Anterior cingulate cortex (tissue), 58 donors: ENCODE measurements around the gene PTX4.
"Not testable (repeated sequence)": the region's sequence is repeated elsewhere in the genome, so short reads cannot be mapped to it uniquely, and the experiment has no call there.

Source experiments
- DNase-seq, 58 donors: peaks; one replicate each; lab custom pipeline; 2025; lab: John Stamatoyannopoulos, UW

PTX4 gene

DNA sequence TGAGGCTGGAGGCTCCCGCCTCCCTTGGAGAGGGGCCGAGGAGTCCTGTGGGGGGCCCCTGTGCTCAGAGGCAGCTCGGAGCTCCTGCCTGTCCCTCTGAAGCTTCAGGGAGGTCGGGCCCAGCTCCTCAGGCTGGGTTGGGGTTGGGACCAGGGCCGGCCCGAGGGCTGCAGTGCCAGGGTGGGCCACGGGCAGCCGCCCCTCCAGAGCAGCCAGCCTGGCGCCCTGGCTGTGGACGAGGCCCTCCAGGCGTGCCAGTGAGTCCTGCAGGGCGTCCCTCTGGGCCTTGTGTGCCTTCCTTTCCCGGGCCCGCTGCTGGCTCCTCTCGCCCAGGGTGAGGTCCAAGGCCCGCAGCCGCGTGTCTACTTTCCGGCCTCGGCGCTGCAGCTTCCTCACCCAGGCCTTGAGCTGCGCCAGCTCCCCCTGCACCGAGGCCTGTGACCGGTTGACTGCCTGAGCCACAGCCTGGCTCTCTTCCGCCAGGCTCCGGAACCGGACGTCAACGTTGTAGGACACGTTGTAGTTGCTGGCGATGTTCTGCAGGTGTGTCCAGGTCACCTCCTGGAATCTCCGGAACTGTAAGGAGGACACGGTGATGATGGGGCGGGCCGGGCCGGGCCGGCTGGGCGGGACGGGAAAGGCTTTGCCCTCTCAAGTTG is 1.2 kb downstream of the PTX4 start:
- DNase-seq: no peak

DNA sequence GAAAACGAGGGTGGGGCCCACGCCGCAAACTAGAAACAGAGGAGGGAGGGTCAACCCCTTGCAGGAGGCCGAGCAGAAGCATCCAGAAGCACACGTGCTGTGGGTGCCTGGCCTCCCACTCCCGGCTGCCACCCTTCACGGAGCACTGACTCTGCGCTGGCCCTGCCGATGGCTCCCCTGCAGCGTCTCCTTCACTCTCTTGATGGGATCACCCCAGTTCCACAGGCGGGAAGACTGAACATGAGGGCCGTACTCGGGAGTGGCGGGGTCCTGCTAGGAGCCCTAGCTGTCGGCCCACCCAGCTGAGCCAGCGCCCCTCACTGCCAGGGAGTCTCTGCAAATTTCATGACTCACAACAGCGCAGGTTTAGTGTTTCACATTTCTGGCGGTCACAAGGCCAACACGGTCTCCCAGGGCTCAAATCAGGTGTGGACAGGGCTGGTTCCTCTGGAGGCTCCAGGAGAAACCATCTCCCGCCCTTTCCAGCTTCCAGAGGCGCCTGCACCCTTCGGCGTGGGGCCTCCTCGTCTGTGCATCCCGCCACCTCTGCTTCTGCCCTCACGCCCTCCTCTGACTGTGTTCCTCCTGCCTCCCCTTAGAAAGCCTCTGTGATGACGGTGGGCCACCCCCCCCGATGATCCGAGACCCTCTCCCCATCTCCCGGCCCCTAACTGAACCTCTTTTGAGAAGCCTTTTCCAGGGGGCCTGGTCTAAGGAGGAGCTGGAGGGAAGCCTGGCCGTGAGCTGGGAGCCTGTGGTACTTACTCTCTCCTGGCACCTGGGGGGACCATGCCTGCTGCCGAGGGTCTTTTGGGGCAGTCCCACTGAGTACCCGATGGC is 2.0 kb downstream of the PTX4 start:
- no peak for DNase-seq

DNA sequence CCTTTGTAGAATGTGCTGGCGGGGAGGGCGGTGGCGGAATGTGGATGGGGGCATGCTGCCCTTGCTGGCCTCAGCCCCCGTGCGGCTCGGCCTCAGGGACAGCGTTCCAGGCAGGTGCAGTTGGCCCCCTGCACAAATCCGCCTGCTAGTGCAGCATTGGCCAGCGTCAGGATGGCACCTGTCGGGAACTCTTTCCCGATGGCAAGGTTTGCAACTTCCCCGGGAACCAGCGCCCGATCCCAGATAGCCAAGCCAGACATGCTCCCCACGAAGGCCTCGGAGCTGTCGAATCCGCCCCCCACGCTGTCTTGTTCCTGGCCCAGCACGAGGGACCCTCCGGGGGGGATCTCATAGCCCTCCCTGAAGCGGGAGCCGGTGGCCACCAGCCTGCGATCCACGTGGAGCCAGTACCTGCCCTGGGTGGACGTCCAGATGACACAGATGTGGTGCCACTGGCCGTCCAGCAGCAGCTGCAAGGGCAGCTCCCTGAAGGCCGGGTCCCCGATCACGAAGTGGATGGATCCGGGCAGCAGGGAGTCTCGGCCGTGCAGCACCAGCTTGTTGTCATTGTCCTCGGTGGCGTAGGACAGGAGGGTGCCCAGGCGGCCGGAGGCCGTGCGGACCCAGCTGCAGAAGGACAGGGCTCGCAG is 2.8 kb downstream of the PTX4 start:
- DNase-seq: no peak

- DNase-seq: no peak
Observed at GRCh38 chr16:1481906-1482835, 6.6 kb downstream of the PTX4 start.

GRCh38 chr16:1478937-1479336 is 9.8 kb downstream of the PTX4 start:
- DNase-seq: not testable (repeated sequence)

GRCh38 chr16:1477033-1477432 is 11.7 kb downstream of the PTX4 start:
- no peak for DNase-seq

DNA sequence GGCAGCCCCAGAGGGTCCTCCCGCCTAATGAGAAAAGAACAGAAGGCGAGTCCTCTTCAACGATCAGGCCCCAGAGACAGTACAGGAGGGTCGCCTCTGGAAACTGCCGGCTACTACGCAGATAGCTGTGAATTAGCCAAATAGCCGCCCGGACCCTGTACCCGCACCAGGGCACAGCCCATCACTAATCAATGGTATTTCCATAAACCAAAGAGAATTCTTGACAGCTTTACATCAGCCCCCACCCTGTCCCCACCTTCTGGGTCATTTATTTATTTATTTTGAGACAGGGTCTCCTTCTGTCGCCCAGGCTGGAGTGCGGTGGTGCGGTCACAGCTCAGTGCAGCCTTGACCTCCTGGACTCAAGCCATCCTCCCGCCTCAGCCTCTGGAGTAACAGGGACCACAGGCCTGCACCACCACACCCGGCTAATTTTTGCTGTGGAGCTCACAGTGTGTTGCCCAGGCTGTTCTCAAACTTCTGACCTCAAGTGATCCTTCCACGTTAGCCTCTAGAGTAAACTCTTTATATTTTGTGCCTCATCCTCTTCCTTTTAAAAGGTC is 13.1 kb downstream of the PTX4 start:
- DNase-seq: no peak

GRCh38 chr16:1474796-1475551 is 13.8 kb downstream of the PTX4 start, which contains the start of gene CLCN7:
TSS of gene CLCN7 (minus strand) at chr16:1475028. CDS start at chr16:1474974, 54 bp downstream.
- peak in 57 of 58 donors; percentile 37 to 94 (median 82) for DNase-seq

DNA sequence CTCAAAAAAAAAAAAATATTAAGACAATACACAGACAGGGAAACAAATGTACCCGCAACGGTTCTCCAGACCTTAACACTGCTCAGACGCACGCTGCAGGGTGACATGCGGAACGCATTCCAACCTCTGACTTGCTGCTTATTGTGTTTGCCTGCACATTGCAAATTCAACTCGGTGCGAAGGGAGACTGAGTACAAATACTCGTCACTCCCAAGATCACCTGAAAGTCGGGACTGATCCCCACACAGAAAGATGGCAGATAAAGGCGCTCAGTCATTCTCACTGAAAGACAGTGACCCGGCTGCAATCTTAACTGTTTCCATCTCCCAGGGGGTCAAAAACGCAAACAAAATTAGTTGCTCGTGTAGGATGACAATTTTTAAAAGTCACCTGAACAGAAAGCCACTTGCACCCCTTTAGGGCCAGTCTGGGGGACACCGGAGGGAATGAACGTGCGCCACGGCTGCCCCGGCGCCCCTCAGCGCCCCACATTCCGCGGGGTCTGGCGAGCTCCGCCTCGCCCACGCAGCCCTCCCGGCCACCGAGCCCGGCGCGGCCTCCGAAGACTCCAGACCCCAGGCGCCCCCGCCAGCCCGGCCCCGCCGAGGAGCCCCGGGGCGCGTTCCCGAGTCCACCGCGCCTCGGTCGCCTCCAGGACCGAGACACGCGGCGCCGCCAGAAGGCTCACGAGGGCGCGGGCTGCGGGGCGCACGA is 14.5 kb downstream of the PTX4 start:
- DNase-seq: no peak

DNA sequence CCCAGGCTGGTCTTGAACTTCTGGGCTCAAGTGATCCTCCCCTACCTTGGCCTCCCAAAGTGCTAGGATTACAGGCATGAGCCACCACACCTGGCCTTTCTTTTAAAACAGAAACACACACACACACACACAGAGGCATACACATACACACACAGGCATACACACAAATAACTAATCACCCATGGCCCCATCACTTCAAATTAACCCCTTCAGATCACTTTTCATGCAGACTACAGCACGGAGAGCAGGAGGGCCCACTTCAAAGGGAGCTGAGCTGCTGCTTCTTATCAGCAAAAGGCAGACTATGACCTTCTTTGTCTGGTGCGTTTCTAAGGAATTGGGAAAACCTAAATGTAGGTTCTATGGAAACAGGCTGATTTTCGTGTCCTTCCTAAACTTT is 15.8 kb downstream of the PTX4 start:
- no peak for DNase-seq

GRCh38 chr16:1471569-1472194 is 17.1 kb downstream of the PTX4 start:
- DNase-seq: no peak

GRCh38 chr16:1470481-1471251 is 18.1 kb downstream of the PTX4 start:
- DNase-seq: no peak

- DNase-seq: no peak
Observed at GRCh38 chr16:1469693-1470201, 19.0 kb downstream of the PTX4 start.

DNA sequence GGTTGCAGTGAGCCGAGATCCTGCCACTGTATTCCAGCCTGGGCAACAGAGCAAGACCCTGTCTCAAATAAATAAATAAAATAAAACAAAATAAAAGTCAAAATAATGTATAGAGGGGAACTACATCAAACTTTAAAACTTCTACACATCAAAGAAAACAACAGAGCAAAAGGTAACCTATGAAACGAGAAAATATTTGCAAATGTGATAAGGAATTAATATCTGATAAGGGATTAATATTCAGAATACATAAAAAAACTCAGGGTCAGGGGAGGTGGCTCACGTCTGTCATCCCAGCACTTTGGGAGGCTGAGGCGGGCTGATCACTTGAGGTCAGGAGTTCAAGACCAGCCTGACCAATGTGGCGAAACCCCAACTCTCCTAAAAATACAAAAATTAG is 19.6 kb downstream of the PTX4 start:
- not testable (repeated sequence) for DNase-seq

DNA sequence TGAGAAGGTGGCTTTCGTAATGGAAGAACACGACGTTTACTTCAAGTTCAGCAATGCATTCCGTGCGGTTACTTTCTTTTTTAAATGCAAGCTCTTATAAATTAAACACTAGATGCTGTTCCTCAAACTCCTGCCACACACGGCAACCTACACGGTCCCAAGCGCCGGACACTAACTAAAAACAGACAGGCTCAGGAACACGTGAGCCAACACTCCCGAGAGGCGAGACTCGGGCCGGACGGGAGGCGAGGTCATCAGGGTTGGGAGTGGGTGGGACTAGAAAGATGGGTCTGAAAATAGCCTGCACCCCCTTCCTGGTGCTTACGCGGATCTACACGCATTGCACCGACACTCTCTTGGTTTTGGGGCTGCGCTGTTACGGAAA is 20.3 kb downstream of the PTX4 start:
- no peak for DNase-seq

DNA sequence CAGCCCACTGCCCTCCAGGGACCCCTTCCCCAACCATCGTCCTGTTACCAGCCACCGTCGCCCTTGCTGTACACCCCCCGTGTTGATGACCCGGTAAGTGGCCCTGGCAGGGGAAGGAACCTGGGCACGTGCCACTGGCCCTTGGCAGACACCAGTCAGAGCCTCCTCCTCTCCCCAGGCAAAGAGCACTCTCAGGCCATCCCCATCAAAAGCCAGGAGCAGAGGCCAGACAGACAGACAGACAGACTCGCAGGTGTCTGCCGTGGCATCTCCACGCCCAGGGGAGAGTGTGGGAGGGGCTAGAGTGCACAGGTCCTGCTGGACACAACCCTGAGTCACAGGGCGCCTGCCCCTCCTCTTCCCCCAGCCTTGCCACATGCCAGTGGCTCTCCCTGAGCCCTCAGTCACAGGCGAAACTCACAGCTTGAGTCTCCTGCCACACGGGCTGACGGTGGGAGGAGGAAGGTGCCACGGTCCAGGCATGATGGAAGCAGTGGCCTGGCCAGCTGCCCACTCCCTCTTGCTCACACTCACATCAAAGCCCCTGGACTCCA is 21.7 kb downstream of the PTX4 start:
- no peak for DNase-seq

- DNase-seq: no peak
Observed at GRCh38 chr16:1466054-1466453, 22.7 kb downstream of the PTX4 start.
